ENCODE measurements around the gene PTPRZ1.

- TF ChIP-seq E2F6 (IDR thresholded peaks at IDR 0.05; ENCODE audit: borderline replicate concordance, low read depth) (no peak), CTCF (IDR thresholded peaks at IDR 0.05) (no peak), POLR2A (IDR thresholded peaks at IDR 0.05; ENCODE audit: low read length) (no peak), NR3C1 (IDR thresholded peaks at IDR 0.05) (no peak), HOXB5 (CRISPR knock-in tag; IDR thresholded peaks at IDR 0.05) (no peak), TP53 (CRISPR knock-in tag; IDR thresholded peaks at IDR 0.05) (no peak), ZNF302 (CRISPR knock-in tag; IDR thresholded peaks at IDR 0.05) (no peak), EP300 (IDR thresholded peaks at IDR 0.05) (no peak), ESRRA (IDR thresholded peaks at IDR 0.05; ENCODE audit: borderline replicate concordance, low read length) (no peak), MYC (IDR thresholded peaks at IDR 0.05; ENCODE audit: borderline replicate concordance, low read length) (no peak), REST (IDR thresholded peaks at IDR 0.05) (no peak), MAX (IDR thresholded peaks at IDR 0.05) (no peak)
Observed at GRCh38 chr7:121992068-121992467, 119.1 kb downstream of the PTPRZ1 start.
